Mesodermal cell (in vitro differentiated cells): ENCODE results near the gene PTMA.

ENCODE experiments used
- H3K27ac ChIP-seq: 2 replicates; pipeline ENCODE4 v1.7.0; 2013; ENCODE audit warnings: mild to moderate bottlenecking, low read depth, low read length, moderate library complexity; ENCODE audit not compliant: severe bottlenecking
- H3K36me3 ChIP-seq: 2 replicates; pipeline ENCODE4 v1.7.1; 2013; ENCODE audit warnings: mild to moderate bottlenecking, low read length, moderate library complexity; ENCODE audit not compliant: control insufficient read depth, insufficient read depth
- H3K4me1 ChIP-seq: one replicate; pipeline ENCODE4 v1.7.1; 2013; ENCODE audit warnings: mild to moderate bottlenecking, low read length; ENCODE audit not compliant: insufficient read depth, control insufficient read depth, poor library complexity, severe bottlenecking
- H3K4me3 ChIP-seq: 2 replicates; pipeline ENCODE4 v1.7.0; 2013; ENCODE audit warnings: low read length, control low read depth, mild to moderate bottlenecking; ENCODE audit not compliant: insufficient read depth, poor library complexity, severe bottlenecking; ENCODE audit errors: extremely low read depth
- H3K9me3 ChIP-seq: 2 replicates; pipeline ENCODE4 v1.7.1; 2013; ENCODE audit warnings: mild to moderate bottlenecking, low read length, moderate library complexity; ENCODE audit not compliant: control insufficient read depth
- WGBS, 2 experiments: methylation state at CpG; one replicate each; pipeline ENCODE4 v1.1.5; 2013; ENCODE audit warnings: missing lambda C conversion rate in 2 of 2; ENCODE audit not compliant: insufficient coverage in 2 of 2; 5-methylcytosine and 5-hydroxymethylcytosine counted together

Gene PTMA

DNA sequence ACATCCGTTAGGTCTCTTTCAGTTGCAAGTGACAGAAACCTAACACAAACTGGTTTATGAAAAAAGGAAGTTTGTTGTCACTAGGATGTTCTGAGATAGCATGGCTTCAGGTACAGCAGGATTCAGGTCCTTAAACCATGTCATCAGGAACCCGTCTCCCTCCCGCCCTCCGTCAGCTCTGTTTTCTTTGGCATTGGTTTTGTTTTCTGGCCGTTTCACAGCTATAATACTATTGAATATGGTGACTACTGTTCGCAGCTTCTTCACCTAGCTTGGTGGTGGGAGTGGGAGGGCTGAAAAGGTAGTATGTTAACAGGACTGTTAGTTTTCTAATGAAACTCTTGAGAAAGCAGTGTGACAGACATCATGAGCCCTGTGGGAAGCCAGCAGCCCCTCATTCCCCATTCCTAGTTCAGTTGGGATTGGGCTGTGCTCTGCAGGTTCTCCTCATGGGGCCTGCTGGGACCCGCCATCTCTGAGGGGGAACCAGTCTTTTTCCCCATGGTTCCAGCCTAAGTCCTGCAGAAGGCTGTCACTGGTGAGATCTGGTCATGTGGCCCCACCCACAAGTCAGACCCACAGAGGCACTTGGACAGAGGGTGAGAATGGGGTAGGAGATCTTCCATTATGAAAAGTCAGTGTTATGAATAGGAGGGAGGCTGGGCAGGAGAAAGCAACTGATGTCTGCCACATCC lies 12.1 kb downstream of the PTMA start:
- no peaks in the 10 kb centered on the region for H3K9me3 ChIP-seq
- H3K36me3 ChIP-seq: no peaks in the 10 kb centered on the region
- no peak overlapping the region for H3K27ac ChIP-seq
- WGBS, 2 experiments: 93 to 100% methylated on average over 1 to 6 of the region's 7 CpGs
- peaks cover 20% of the 10 kb centered on the region for H3K4me1 ChIP-seq
- no peak overlapping the region for H3K4me3 ChIP-seq

DNA sequence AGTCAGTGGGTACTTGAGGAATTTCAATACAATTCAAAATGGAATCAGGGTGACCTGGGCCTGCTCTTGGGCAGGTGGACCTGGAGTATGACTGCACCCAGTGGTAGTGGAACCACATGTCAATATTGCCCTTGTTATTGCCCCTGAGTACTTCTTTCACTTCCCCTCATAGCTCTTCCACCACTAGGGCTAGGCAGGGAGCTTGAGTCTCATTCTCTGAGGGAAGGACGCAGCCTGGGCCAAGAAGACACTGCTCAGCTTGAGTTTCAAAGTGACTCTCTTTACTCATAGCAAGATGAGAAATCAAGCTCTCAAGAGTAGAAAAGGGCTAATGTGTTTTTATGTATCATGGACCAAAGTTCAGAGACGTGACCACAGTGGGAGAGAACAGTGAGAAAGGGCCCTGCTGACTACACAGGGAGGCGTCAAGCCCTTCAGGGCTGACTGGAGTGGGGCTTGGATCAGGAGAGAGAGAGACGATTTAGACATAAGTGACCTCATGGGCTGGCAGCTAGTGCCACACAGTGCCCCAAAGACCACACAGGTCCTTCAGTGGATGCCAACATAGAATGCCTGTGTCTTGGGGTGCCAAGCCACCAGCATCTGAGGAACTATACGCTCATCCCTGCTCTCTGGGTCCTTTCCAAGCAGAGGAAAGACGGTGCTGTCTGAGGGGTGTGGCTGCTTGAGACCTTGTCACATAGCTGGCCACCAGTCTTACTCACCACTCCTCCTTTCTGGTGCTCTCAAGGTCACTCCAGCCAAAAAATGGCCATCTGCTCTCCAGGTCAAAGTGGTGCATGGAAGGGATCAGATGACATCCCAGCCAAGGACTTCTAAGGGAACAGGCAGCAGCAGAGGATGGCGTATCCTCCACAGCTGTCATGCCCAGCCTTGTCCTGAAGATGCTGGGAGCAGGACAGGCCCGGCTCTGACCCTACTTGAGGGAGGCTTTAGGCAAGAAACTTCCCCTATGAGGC lies 13.0 kb downstream of the PTMA start:
- H3K36me3 ChIP-seq: no peaks in the 10 kb centered on the region
- 94 to 95% methylated on average over 6 to 7 of the region's 8 CpGs for WGBS, 2 experiments
- H3K4me1 ChIP-seq: peaks cover 12% of the 10 kb centered on the region
- no peaks in the 10 kb centered on the region for H3K9me3 ChIP-seq
- H3K27ac ChIP-seq: no peak overlapping the region
- no peak overlapping the region for H3K4me3 ChIP-seq

DNA sequence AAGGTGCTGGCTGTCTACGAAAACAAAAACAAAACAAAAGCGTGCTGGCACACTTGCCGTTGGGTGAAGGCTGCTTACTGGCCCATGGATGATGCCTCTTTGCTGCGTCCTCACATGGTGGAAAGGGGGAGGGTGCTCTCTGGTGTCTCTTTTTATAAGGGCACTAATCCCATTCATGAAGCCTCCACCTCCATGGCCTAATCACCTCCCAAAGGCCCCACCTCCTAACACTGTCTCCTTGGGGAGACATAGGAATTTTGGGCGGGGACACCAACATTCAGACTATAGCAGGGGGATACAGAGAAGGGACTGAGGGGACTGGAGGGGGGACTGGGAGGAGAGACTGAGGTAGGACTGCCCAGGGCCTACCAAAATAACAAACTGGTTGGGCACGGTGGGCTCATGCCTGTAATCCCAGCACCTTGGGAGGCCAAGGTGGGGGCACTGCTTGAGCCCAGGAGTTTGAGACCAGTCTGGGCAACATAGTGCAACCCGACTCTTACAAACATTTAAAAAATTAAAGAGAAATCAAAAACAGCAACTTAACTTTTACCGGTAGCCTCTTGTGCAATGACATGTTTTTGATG lies 14.5 kb downstream of the PTMA start:
- 82 to 98% methylated on average over 4 to 7 of the region's 8 CpGs for WGBS, 2 experiments
- H3K36me3 ChIP-seq: no peaks in the 10 kb centered on the region
- H3K9me3 ChIP-seq: no peaks in the 10 kb centered on the region
- no peak overlapping the region for H3K4me3 ChIP-seq
- H3K4me1 ChIP-seq: peaks cover 3% of the 10 kb centered on the region
- H3K27ac ChIP-seq: no peak overlapping the region

DNA sequence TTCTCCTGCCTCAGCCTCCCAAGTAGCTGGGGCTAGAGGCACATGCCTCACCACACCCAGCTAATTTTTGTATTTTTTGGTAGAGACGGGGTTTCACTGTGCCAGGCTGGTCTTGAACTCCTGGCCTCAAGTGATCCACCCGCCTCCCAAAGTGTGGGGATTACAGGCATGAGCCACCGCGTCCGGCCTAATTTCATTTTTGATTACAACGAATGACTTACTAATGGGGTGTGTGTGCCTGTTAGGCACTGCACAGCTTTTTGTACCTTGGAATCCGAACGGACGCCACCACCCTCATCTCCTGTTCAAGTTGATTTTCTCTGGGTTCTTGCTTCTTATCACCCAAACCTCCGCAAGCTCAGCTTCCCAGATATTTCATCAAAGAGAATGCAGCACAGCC lies 17.2 kb downstream of the PTMA start:
- WGBS, 2 experiments: 91 to 100% methylated on average over 4 of the region's 10 CpGs
- H3K9me3 ChIP-seq: no peaks in the 10 kb centered on the region
- H3K27ac ChIP-seq: no peak overlapping the region
- no peaks in the 10 kb centered on the region for H3K36me3 ChIP-seq
- H3K4me3 ChIP-seq: no peak overlapping the region
- H3K4me1 ChIP-seq: no peaks in the 10 kb centered on the region

DNA sequence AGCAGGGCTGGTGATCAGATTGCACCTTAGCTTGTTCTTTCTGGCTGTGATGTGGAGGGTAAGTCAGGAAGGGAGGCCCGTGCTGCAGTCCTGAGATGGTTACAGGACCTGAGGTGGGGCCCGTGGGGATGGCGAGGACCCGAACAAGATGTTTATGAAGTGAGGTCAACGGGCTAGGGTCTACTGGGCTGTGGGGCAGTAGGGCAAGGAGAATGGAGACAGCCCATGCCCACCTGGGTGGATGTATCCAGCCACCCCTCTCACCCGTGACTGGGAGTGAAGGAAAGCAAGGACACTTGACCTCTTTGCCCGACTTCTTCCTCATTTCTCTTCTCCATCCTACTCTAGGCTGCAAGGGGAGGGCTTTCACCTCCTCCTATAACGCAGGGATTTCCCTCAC lies 18.0 kb downstream of the PTMA start:
- Histone ChIP-seq H3K4me1 (no peaks in the 10 kb centered on the region), H3K36me3 (no peaks in the 10 kb centered on the region), H3K9me3 (no peaks in the 10 kb centered on the region), H3K4me3 (no peak overlapping the region), H3K27ac (no peak overlapping the region)
- 83 to 87% methylated on average over 6 to 7 of the region's 8 CpGs for WGBS, 2 experiments

DNA sequence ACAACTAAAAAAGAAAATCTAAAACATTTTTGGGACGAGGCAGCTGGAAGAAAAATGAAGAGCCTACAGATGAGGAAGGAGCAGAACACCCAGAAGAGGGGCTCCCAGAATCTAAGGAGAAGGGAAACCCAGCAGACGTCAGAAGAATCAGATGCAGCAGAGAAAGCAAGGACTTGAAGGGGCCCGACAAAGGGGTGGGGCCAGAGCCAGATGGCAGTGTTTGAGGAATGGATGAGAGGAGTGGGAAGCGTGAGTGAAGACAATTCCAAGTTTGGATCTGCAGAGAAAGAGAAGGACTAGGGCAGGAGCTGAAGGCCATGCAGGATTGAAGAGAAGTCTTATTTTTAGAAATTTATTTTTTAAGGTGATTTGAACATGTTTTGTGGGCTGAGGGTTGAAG lies 19.3 kb downstream of the PTMA start:
- no peaks in the 10 kb centered on the region for H3K4me1 ChIP-seq
- no peak overlapping the region for H3K27ac ChIP-seq
- 70 to 76% methylated on average over 4 of the region's 4 CpGs for WGBS, 2 experiments
- H3K36me3 ChIP-seq: peaks cover under 1% of the 10 kb centered on the region
- H3K9me3 ChIP-seq: no peaks in the 10 kb centered on the region
- H3K4me3 ChIP-seq: no peak overlapping the region

DNA sequence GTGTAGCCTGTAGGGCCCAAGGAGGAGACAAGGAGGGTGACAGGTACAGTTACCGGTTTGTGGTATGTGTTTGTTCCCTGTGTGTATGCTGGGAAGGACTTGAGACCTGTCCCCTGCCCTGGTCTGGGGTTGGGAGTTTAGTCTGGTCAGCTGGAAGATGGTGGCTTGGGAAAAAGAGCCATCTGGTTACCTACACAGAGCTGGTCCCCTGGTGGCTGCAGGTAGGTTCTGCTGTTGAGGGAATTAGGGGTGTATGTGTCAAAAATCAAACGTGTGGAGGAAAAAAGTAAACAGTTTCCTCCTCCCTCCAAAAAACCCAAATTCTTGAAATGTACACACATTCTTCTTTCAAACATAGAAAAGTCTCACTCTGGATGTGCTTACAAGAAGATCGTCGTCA lies 24.3 kb downstream of the PTMA start:
- WGBS, 2 experiments: 100% methylated on average over 3 of the region's 4 CpGs
- Histone ChIP-seq H3K9me3 (no peaks in the 10 kb centered on the region), H3K4me1 (no peaks in the 10 kb centered on the region), H3K4me3 (no peak overlapping the region), H3K36me3 (peaks cover 9% of the 10 kb centered on the region), H3K27ac (no peak overlapping the region)

DNA sequence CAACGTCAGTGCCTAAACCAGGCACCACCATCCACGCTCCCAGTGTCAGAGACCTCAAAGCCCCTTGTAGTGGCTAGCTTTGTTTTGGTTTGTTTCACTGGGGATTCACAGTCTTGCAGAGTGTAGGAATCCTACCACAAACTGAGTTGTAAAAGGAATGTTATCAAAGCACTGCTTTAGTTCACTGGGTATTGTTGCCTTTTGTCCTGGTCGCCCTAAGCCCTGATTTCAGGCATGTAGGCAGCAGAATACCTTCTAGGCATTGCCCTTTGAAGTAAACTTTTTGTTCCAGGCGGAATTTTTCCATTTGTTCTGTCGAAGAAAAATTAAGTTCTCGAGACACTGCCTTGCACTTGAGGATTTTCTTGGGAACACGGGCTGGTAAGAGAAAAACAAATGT lies 29.4 kb downstream of the PTMA start:
- no peaks in the 10 kb centered on the region for H3K4me1 ChIP-seq
- H3K27ac ChIP-seq: no peak overlapping the region
- 67 to 94% methylated on average over 5 of the region's 7 CpGs for WGBS, 2 experiments
- H3K9me3 ChIP-seq: no peaks in the 10 kb centered on the region
- peaks cover 12% of the 10 kb centered on the region for H3K36me3 ChIP-seq
- no peak overlapping the region for H3K4me3 ChIP-seq

DNA sequence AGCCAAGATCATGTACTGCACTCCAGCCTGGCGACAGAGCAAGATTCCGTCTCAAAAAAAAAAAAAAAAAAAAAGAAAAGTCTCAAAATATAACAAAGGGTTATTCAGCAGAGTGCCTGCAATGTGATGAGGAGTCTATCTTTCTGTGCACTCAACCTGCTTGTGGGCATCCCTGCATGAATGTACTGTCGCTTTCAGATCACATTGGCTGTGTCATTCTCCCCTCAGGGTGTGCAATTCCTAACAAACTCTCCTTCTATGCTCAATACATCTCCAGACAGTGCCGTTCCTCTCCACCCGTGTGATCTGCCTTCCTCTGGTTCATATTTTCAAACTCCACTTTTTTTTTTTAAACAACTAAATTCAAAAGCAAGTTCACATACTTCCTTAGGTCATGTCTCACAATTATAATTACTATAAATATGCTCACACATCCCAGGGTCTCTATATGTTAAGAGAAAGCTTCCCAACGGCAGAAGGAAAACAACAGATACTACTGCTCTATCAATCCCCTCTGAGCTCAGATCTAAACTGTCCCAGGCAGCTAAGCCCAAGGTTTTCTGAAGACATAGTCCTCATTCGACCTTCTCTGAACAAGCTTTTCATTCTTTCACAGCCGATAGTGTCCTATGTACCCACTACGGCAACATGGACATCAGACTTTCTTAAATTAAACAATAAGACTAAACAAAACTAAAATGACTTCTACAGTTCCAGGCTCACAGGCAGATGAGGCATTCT lies 35.2 kb downstream of the PTMA start:
- H3K27ac ChIP-seq: no peak overlapping the region
- H3K4me1 ChIP-seq: peaks cover 5% of the 10 kb centered on the region
- H3K9me3 ChIP-seq: no peaks in the 10 kb centered on the region
- peaks cover 5% of the 10 kb centered on the region for H3K36me3 ChIP-seq
- no peak overlapping the region for H3K4me3 ChIP-seq
- WGBS, 2 experiments: 80 to 91% methylated on average over 7 of the region's 9 CpGs

DNA sequence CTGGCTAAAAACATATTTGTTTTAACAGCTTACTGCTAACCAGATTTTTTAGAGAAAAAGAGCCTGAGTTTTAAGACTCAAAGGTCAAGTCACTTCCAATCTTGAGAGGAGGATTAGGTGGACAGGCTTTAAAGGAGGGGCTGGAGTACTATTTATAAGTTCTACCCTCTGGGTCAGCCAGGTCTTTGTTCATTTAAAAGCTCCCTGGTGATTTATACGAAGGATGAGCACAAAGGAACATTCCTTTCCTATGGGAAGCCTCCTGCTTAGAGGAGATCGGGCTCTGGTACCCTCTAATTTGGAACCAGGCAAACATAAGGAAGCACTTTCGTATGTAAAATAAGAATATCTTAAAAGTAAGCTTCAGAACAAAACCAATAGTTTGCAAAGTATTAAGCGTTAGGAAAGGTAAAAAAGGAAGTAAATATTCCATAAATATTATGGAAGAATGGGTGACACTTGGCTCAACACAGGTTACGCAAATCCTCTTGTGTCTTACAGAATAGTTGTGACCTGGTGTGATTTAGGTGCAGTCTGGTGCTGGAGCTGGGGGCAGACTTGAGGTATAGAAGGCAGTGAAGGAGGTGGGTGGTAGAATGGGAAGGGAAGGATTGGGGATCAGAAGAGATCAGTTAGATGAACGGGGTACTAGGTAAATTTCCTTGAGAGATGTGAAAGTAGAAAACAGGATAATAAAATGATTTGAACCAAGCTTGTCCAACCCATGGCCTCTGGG lies 37.1 kb downstream of the PTMA start:
- Histone ChIP-seq H3K9me3 (no peaks in the 10 kb centered on the region), H3K4me3 (no peak overlapping the region), H3K27ac (no peak overlapping the region), H3K36me3 (no peaks in the 10 kb centered on the region), H3K4me1 (peaks cover 5% of the 10 kb centered on the region)
- WGBS, 2 experiments: 66 to 83% methylated on average over 2 to 3 of the region's 6 CpGs
